Mesenteric fat pad (tissue), 1 donor: ENCODE data around the gene RNF168. TPM values are rescaled to one million over a fixed set of nuclear protein-coding genes. Genes with fewer than 3 reads are reported as not detected.
"Not testable (repeated sequence)": the region's sequence is repeated elsewhere in the genome, so short reads cannot be mapped to it uniquely, and the experiment has no call there.

Experiments used
- DNase-seq: peaks from one replicate; pipeline ENCODE4 v3.0.0-alpha.2; 2020; ENCODE audit warnings: low spot score
- long read RNA-seq: library from polyadenylated mRNA; unstranded; transcript quantifications from one replicate; pipeline ENCODE4 v2.0.0, GENCODE V29; 2020
- total RNA-seq: library from RNA; stranded (reverse); fragmentation: NEBNext Ultra II Directional; extraction: Animal tissue kit (Norgen Biotek cat#: 25700); gene quantifications from one replicate; pipeline ENCODE4 v1.2.1, GENCODE V29; 2021
- donor health status: DM: yes; HTN: yes; CAD: no.

The RNF168 gene
- total RNA-seq: 29.1 TPM
- long read RNA-seq, full-length matches to known transcripts: 3 of 34 reads
- long read RNA-seq, partial matches to known transcripts: 18 of 34 reads
- long read RNA-seq, other reads (novel, unspliced or antisense): 13 of 34 reads

GRCh38 chr3:196503196-196504076 lies at the start of gene RNF168:
Gene RNF168, minus strand, starts transcription at chr3:196503768. Its CDS starts 595 bp downstream, at chr3:196503173.
- DNase-seq: peak; percentile 98

- no peak for DNase-seq
Measured at GRCh38 chr3:196552253-196552652, 48.7 kb upstream of the RNF168 start.

GRCh38 chr3:196550172-196550571 lies 46.6 kb upstream of the RNF168 start:
- DNase-seq: not testable (repeated sequence)

GRCh38 chr3:196549312-196549711 lies 45.7 kb upstream of the RNF168 start:
- DNase-seq: not testable (repeated sequence)

- no peak for DNase-seq
Measured at GRCh38 chr3:196547067-196547466, 43.5 kb upstream of the RNF168 start.

GRCh38 chr3:196546537-196546936 lies 43.0 kb upstream of the RNF168 start:
- DNase-seq: no peak

- no peak for DNase-seq
Measured at GRCh38 chr3:196544491-196544992, 41.0 kb upstream of the RNF168 start.

- DNase-seq: no peak
Measured at GRCh38 chr3:196541684-196542445, 38.3 kb upstream of the RNF168 start.

- DNase-seq: no peak
Measured at GRCh38 chr3:196537319-196537984, 33.9 kb upstream of the RNF168 start.

GRCh38 chr3:196533260-196533681 lies 29.7 kb upstream of the RNF168 start:
- DNase-seq: peak; percentile 80

GRCh38 chr3:196531418-196531817 lies 27.9 kb upstream of the RNF168 start:
- no peak for DNase-seq

- DNase-seq: peak; percentile 93
Measured at GRCh38 chr3:196528639-196529233, 25.2 kb upstream of the RNF168 start.

GRCh38 chr3:196525141-196525540 lies 21.6 kb upstream of the RNF168 start:
- no peak for DNase-seq

- no peak for DNase-seq
Measured at GRCh38 chr3:196524527-196524926, 21.0 kb upstream of the RNF168 start.

GRCh38 chr3:196523841-196524240 lies 20.3 kb upstream of the RNF168 start:
- DNase-seq: no peak

- peak; percentile 6 for DNase-seq
Measured at GRCh38 chr3:196521291-196521690, 17.7 kb upstream of the RNF168 start.

- DNase-seq: peak; percentile 53
Measured at GRCh38 chr3:196519718-196520082, 16.1 kb upstream of the RNF168 start.

GRCh38 chr3:196518966-196519717 lies 15.6 kb upstream of the RNF168 start:
- peak; percentile 35 for DNase-seq

- DNase-seq: peak; percentile 9
Measured at GRCh38 chr3:196517919-196518318, 14.4 kb upstream of the RNF168 start.

- no peak for DNase-seq
Measured at GRCh38 chr3:196517162-196517800, 13.7 kb upstream of the RNF168 start.
